ENCODE data around the gene CASP8AP2. TPM values are rescaled to one million over a fixed set of nuclear protein-coding genes. Genes with fewer than 3 reads are reported as not detected.
"Not testable (repeated sequence)": the region's sequence is repeated elsewhere in the genome, so short reads cannot be mapped to it uniquely, and the experiment has no call there.

The CASP8AP2 gene
- total RNA-seq, 1 donor from 2014 or later = 29.5 TPM

DNA sequence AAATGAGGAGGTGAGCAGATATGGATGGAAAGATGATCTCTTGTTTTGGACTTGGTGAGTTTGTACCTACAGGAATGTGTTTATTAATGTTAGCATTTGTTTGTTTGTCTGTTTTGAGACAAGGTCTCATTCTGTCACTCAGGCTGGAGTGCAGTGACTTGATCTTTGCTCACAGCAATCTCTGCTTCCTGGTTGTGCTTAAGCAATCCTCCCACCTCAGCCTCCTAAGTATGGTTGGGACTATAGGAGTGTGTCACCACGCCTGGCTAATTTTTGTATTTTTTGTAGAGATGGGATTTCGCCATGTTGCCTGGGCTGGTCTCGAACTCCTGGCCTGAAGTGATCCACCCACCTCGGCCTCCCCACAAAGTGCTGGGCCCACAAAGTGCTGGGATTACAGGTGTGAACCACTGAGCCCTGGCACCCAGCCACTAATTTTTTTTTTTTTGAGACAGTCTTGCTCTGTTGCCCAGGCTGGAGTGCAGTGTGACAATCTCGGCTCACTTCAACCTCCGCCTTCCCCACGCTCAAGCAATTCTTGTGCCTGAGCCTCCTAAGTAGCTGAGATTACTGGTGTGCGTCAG lies 7.1 kb downstream of the CASP8AP2 start:
- peaks cover 34% of the 10 kb centered on the region for H3K36me3 Mint-ChIP-seq
- H3K9me3 Mint-ChIP-seq = no peaks in the 10 kb centered on the region
- no peak overlapping the region for H3K4me3 Mint-ChIP-seq
- DNase-seq (ENCODE audit: extremely low spot score, unreplicated experiment) = peak; percentile 36
- peaks cover 11% of the 10 kb centered on the region for H3K4me1 Mint-ChIP-seq (ENCODE audit: unreplicated experiment)
- TF ChIP-seq CTCF (conservative IDR thresholded peaks at IDR 0.05) = no peak
- H3K27me3 Mint-ChIP-seq = no peaks in the 10 kb centered on the region
- H3K27ac Mint-ChIP-seq = no peak overlapping the region

DNA sequence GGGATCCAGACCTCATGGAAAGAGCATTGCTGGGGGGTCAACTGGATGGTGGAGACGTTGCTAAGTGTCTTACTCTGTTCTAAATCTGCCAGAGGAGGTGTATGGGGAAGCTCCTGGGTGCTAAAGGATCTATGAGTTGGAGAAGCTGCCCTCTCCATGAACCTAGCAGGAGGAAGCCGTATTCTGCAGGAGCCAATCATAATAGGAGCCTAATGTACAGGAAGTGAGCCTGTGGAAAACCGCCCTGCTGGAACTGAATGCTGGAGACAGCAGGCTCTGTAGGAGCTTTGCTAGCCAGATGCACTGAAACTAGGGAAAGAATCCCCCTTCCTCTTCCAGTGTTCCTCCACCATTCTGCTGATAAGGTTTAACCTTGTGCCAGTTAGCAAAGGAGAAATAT lies 10.9 kb downstream of the CASP8AP2 start:
- no peaks in the 10 kb centered on the region for H3K27me3 Mint-ChIP-seq
- no peak for TF ChIP-seq CTCF (conservative IDR thresholded peaks at IDR 0.05)
- peaks cover 26% of the 10 kb centered on the region for H3K36me3 Mint-ChIP-seq
- peak overlapping the region; percentile 69 for H3K27ac Mint-ChIP-seq
- no peak for DNase-seq (ENCODE audit: extremely low spot score, unreplicated experiment)
- H3K9me3 Mint-ChIP-seq = no peaks in the 10 kb centered on the region
- peak overlapping the region; percentile 28 for H3K4me3 Mint-ChIP-seq
- H3K4me1 Mint-ChIP-seq (ENCODE audit: unreplicated experiment) = peaks cover 17% of the 10 kb centered on the region

- peaks cover 17% of the 10 kb centered on the region for H3K4me1 Mint-ChIP-seq (ENCODE audit: unreplicated experiment)
- peaks cover 17% of the 10 kb centered on the region for H3K36me3 Mint-ChIP-seq
- no peak for DNase-seq (ENCODE audit: extremely low spot score, unreplicated experiment)
- no peaks in the 10 kb centered on the region for H3K9me3 Mint-ChIP-seq
- no peaks in the 10 kb centered on the region for H3K27me3 Mint-ChIP-seq
- H3K27ac Mint-ChIP-seq = no peak overlapping the region
- no peak overlapping the region for H3K4me3 Mint-ChIP-seq
- TF ChIP-seq CTCF (conservative IDR thresholded peaks at IDR 0.05) = no peak
Measured at GRCh38 chr6:89842228-89842627, 12.5 kb downstream of the CASP8AP2 start.

DNA sequence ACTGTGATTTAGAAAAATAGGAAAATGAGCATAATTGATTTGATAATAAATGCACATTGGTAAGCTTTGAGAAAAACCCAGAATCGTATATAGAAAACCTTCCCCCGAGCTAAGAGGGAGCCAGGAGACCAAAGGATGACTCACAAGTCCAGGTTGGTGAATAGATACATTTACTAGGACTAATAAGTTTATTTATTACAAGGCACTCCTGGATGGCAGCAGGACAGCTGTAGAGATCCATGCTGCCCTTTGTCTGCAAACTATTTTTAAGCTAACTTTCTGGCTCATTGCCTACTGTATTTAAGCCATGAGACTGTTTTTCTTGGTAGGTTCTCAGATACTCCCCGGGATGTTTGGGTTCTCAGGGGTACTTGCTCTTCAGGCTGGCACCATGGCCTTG lies 13.4 kb downstream of the CASP8AP2 start:
- no peak overlapping the region for H3K4me3 Mint-ChIP-seq
- no peak for TF ChIP-seq CTCF (conservative IDR thresholded peaks at IDR 0.05)
- H3K27ac Mint-ChIP-seq = no peak overlapping the region
- peaks cover 17% of the 10 kb centered on the region for H3K4me1 Mint-ChIP-seq (ENCODE audit: unreplicated experiment)
- peaks cover 20% of the 10 kb centered on the region for H3K36me3 Mint-ChIP-seq
- DNase-seq (ENCODE audit: extremely low spot score, unreplicated experiment) = no peak
- H3K27me3 Mint-ChIP-seq = no peaks in the 10 kb centered on the region
- no peaks in the 10 kb centered on the region for H3K9me3 Mint-ChIP-seq

DNA sequence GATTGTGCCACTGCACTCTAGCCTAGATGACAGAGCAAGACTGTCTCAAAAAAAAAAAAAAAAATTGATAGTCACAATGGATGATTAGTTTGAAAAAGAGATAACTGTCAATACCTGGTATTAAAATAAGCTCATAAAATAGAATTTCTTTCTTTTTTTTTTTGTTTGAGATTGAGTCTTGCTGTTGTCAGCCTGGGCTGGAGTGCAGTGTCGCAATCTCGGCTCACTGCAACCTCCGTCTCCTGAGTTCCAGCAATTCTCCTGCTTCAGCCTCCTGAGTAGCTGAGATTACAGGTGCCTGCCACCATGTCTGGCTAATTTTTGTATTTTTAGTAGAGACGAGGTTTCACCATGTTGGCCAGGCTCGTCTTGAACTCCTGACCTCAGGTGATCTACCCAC lies 17.8 kb downstream of the CASP8AP2 start:
- not testable (repeated sequence) for H3K27me3 Mint-ChIP-seq; H3K36me3 Mint-ChIP-seq; DNase-seq (ENCODE audit: extremely low spot score, unreplicated experiment); H3K4me3 Mint-ChIP-seq; H3K9me3 Mint-ChIP-seq; H3K4me1 Mint-ChIP-seq (ENCODE audit: unreplicated experiment); H3K27ac Mint-ChIP-seq

- no peaks in the 10 kb centered on the region for H3K27me3 Mint-ChIP-seq
- H3K4me3 Mint-ChIP-seq = no peak overlapping the region
- no peak overlapping the region for H3K27ac Mint-ChIP-seq
- H3K4me1 Mint-ChIP-seq (ENCODE audit: unreplicated experiment) = no peaks in the 10 kb centered on the region
- peaks cover 9% of the 10 kb centered on the region for H3K36me3 Mint-ChIP-seq
- DNase-seq (ENCODE audit: extremely low spot score, unreplicated experiment) = no peak
- H3K9me3 Mint-ChIP-seq = no peaks in the 10 kb centered on the region
- TF ChIP-seq CTCF (conservative IDR thresholded peaks at IDR 0.05) = no peak
Measured at GRCh38 chr6:89853068-89853467, 23.4 kb downstream of the CASP8AP2 start.
